ENCODE results near the gene RFC4.
A peak's percentile ranks its signal among the peaks of the same experiment; 100 is the strongest.

DNA sequence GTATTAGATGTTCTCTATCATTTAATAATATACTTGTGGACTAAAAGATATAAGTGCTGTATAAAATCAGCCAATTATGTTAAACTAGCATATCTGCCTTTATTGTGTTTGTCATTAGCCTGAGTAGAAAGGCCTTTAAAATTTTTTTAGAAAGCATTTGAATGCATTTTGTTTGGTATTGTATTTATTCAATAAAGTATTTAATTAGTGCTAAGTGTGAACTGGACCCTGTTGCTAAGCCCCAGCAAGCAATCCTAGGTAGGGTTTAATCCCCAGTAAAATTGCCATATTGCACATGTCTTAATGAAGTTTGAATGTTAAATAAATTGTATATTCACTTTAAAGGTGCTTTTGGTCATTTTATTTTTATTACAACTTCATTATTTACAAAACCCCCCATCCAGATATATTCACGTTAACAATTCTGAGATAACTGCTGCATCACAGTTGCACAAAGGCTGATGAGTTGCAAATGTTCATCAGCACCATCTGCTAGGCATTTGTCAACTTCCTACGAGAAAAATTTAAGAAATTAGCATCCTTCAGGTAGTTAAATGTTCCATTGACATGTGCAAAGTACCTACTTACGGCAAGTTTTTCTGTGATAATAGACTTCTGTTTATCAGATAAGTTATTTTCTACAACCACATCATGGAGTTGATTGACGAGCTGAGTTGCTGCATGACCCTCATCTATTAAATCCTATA lies 16.6 kb downstream of the RFC4 start:
- TF ChIP-seq, protein P1, sequence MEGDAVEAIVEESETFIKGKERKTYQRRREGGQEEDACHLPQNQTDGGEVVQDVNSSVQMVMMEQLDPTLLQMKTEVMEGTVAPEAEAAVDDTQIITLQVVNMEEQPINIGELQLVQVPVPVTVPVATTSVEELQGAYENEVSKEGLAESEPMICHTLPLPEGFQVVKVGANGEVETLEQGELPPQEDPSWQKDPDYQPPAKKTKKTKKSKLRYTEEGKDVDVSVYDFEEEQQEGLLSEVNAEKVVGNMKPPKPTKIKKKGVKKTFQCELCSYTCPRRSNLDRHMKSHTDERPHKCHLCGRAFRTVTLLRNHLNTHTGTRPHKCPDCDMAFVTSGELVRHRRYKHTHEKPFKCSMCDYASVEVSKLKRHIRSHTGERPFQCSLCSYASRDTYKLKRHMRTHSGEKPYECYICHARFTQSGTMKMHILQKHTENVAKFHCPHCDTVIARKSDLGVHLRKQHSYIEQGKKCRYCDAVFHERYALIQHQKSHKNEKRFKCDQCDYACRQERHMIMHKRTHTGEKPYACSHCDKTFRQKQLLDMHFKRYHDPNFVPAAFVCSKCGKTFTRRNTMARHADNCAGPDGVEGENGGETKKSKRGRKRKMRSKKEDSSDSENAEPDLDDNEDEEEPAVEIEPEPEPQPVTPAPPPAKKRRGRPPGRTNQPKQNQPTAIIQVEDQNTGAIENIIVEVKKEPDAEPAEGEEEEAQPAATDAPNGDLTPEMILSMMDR (IDR thresholded peaks at IDR 0.05): no peak
- peak in 1 of 2 donors; percentile 17 for TF ChIP-seq POLR2A (IDR thresholded peaks at IDR 0.05)
